Activated CD8-positive, alpha-beta T cell treated with anti-CD3 and anti-CD28 coated beads for 36 hours (primary cell): ENCODE results near the gene MAP3K3. TPM values are rescaled to one million over a fixed set of nuclear protein-coding genes. Genes with fewer than 3 reads are reported as not detected.

Experiments used
- ATAC-seq: fragments of 200-7000 bp; cut with Tn5 transposase; one replicate; pipeline ENCODE4 v1.10.0; 2021; ENCODE audit warnings: mild to moderate bottlenecking, moderate library complexity
- CTCF ChIA-PET: fragments of 350-600 bp; sonication (Branson Sonifier 250); formaldehyde crosslinking; loops from one replicate; lab custom pipeline; 2021; ENCODE audit warnings: antibody characterized with exemption; lab: Charles Lee
- POLR2A ChIA-PET: fragments of 350-600 bp; sonication (Branson Sonifier 250); formaldehyde crosslinking; loops from one replicate; lab custom pipeline; 2021; ENCODE audit warnings: antibody characterized with exemption; lab: Charles Lee
- DNase-seq: peaks from one replicate; pipeline ENCODE4 v3.0.0-alpha.2; 2020
- H3K27ac Mint-ChIP-seq: one replicate; pipeline ENCODE4 v1.8.0; 2021; ENCODE audit warnings: mild to moderate bottlenecking, mixed read lengths
- H3K27me3 Mint-ChIP-seq: one replicate; pipeline ENCODE4 v1.8.0; 2021; ENCODE audit warnings: mixed read lengths
- H3K36me3 Mint-ChIP-seq: one replicate; pipeline ENCODE4 v1.8.0; 2021; ENCODE audit warnings: low read depth, mixed read lengths
- H3K4me1 Mint-ChIP-seq: one replicate; pipeline ENCODE4 v1.8.0; 2021; ENCODE audit warnings: low read depth, mixed read lengths
- H3K4me3 Mint-ChIP-seq: one replicate; pipeline ENCODE4 v1.8.0; 2021; ENCODE audit warnings: mild to moderate bottlenecking, moderate library complexity, mixed read lengths
- H3K9me3 Mint-ChIP-seq: one replicate; pipeline ENCODE4 v1.8.0; 2021; ENCODE audit warnings: mixed read lengths
- CTCF ChIP-seq: fragments of 200-600 bp; IDR thresholded peaks from one replicate; pipeline ENCODE4 v1.8.0; 2022; ENCODE audit warnings: antibody characterized with exemption, mild to moderate bottlenecking
- intact Hi-C: fragments of 100-400 bp; cut with micrococcal nuclease; formaldehyde crosslinking; loops from one replicate; pipeline ENCODE4 v1.10.0; 2022
- total RNA-seq, 2 experiments: library from RNA; stranded (reverse); gene quantifications; one replicate each; pipeline ENCODE4 v1.2.3, GENCODE V29; 2021

Gene MAP3K3
- total RNA-seq, 2 experiments from 2014 or later: 20.6 to 22.5 TPM

GRCh38 chr17:63624531-63624880 lies 2.3 kb downstream of the MAP3K3 start:
- Mint-ChIP-seq H3K27ac (no peak overlapping the region), H3K27me3 (no peaks in the 10 kb centered on the region), H3K4me1 (peaks cover 46% of the 10 kb centered on the region), H3K9me3 (no peaks in the 10 kb centered on the region), H3K4me3 (peak overlapping the region; percentile 99), H3K36me3 (peaks cover 2% of the 10 kb centered on the region)
- DNase-seq (no peak), ATAC-seq (no peak)
- POLR2A ChIA-PET: interaction anchor here (1.2 kb wide), 1 partner anchor 23 kb away, joined by 3 read pairs; the partner anchor contains the start of gene TACO1
- TF ChIP-seq CTCF: no peak
- intact Hi-C loops: loop anchor here (5.0 kb wide), 1 partner anchor 73 kb away; no protein-coding TSS in a partner anchor
- CTCF ChIA-PET: interaction anchor here (1.1 to 8.8 kb wide), 5 partner anchors 11 to 218 kb away, joined by 3 to 79 read pairs (median 7); no protein-coding TSS in a partner anchor

- H3K4me3 Mint-ChIP-seq: no peak overlapping the region
- no peaks in the 10 kb centered on the region for H3K9me3 Mint-ChIP-seq
- peaks cover 2% of the 10 kb centered on the region for H3K36me3 Mint-ChIP-seq
- ChIA-PET CTCF (interaction anchor here (0.7 to 8.8 kb wide), 5 partner anchors 13 to 192 kb away, joined by 3 to 79 read pairs (median 3); no protein-coding TSS in a partner anchor), POLR2A (interaction anchor here (0.6 to 1.2 kb wide), 2 partner anchors 7 to 10 kb away, joined by 3 read pairs; no protein-coding TSS in a partner anchor)
- DNase-seq (no peak), ATAC-seq (no peak)
- H3K27ac Mint-ChIP-seq: no peak overlapping the region
- peaks cover 42% of the 10 kb centered on the region for H3K4me1 Mint-ChIP-seq
- no peaks in the 10 kb centered on the region for H3K27me3 Mint-ChIP-seq
- intact Hi-C loops: no loop called here
- no peak for TF ChIP-seq CTCF
Measured at GRCh38 chr17:63626551-63627180, 4.4 kb downstream of the MAP3K3 start.

- H3K9me3 Mint-ChIP-seq: no peaks in the 10 kb centered on the region
- ATAC-seq (no peak), DNase-seq (no peak)
- peaks cover 45% of the 10 kb centered on the region for H3K4me1 Mint-ChIP-seq
- TF ChIP-seq CTCF: no peak
- no peak overlapping the region for H3K4me3 Mint-ChIP-seq
- H3K27ac Mint-ChIP-seq: no peak overlapping the region
- ChIA-PET POLR2A (interaction anchor here (0.6 to 0.9 kb wide), 3 partner anchors 9 to 43 kb away, joined by 3 to 4 read pairs (median 3); no protein-coding TSS in a partner anchor), CTCF (interaction anchor here (1.4 to 2.2 kb wide), 2 partner anchors 8 to 18 kb away, joined by 3 to 6 read pairs; no protein-coding TSS in a partner anchor)
- no peaks in the 10 kb centered on the region for H3K27me3 Mint-ChIP-seq
- H3K36me3 Mint-ChIP-seq: peaks cover 5% of the 10 kb centered on the region
- intact Hi-C loops: no loop called here
Measured at GRCh38 chr17:63629627-63630026, 7.4 kb downstream of the MAP3K3 start.

GRCh38 chr17:63631062-63631461 lies 8.8 kb downstream of the MAP3K3 start:
- Mint-ChIP-seq H3K9me3 (no peaks in the 10 kb centered on the region), H3K36me3 (peaks cover 6% of the 10 kb centered on the region), H3K27me3 (no peaks in the 10 kb centered on the region), H3K4me3 (no peak overlapping the region), H3K27ac (no peak overlapping the region), H3K4me1 (peaks cover 31% of the 10 kb centered on the region)
- ChIA-PET CTCF (interaction anchor here (1.3 to 2.2 kb wide), 2 partner anchors 9 to 19 kb away, joined by 3 to 6 read pairs; partner anchors contain the start of gene MAP3K3), POLR2A (no interaction called here)
- no peak for TF ChIP-seq CTCF
- no peak for DNase-seq
- ATAC-seq: no peak
- intact Hi-C loops: no loop called here

GRCh38 chr17:63631626-63632025 lies 9.4 kb downstream of the MAP3K3 start:
- ATAC-seq: no peak

More at GRCh38 chr17:63631626-63632025, 9.4 kb downstream of the MAP3K3 start:
- ChIA-PET CTCF (interaction anchor here (1.3 to 2.5 kb wide), 2 partner anchors 10 to 20 kb away, joined by 3 to 12 read pairs; partner anchors contain the start of gene MAP3K3), POLR2A (no interaction called here)
- Mint-ChIP-seq H3K27ac (no peak overlapping the region), H3K27me3 (no peaks in the 10 kb centered on the region), H3K4me3 (no peak overlapping the region), H3K4me1 (peaks cover 27% of the 10 kb centered on the region), H3K36me3 (peaks cover 10% of the 10 kb centered on the region), H3K9me3 (no peaks in the 10 kb centered on the region)
- DNase-seq: no peak
- no peak for TF ChIP-seq CTCF
- intact Hi-C loops: no loop called here
